Islet precursor cell (in vitro differentiated cells): ENCODE measurements around the gene GVQW3.
A peak's percentile ranks its signal among the peaks of the same experiment; 100 is the strongest.

ENCODE experiments used
- DNase-seq: peaks from one replicate; pipeline ENCODE4 v3.0.0-alpha.2; 2018

GVQW3 gene

GRCh38 chr11:76380977-76381719, at the start of gene GVQW3, which contains the start of gene THAP12:
Gene GVQW3, plus strand, starts transcription at chr11:76381323. Its CDS starts 506 bp downstream, at chr11:76381829.
Gene THAP12, minus strand, starts transcription at chr11:76381132. Its CDS starts 296 bp downstream, at chr11:76380836.
- DNase-seq = peak; percentile 98

GRCh38 chr11:76334826-76335389, 46.2 kb upstream of the GVQW3 start:
- no peak for DNase-seq

GRCh38 chr11:76335842-76336241, 45.3 kb upstream of the GVQW3 start:
- DNase-seq = no peak

- DNase-seq = no peak
Measured at GRCh38 chr11:76336597-76336996, 44.5 kb upstream of the GVQW3 start.

- no peak for DNase-seq
Measured at GRCh38 chr11:76337469-76337868, 43.7 kb upstream of the GVQW3 start.

- DNase-seq = no peak
Measured at GRCh38 chr11:76337923-76338322, 43.2 kb upstream of the GVQW3 start.

GRCh38 chr11:76339221-76339620, 41.9 kb upstream of the GVQW3 start:
- no peak for DNase-seq

- no peak for DNase-seq
Measured at GRCh38 chr11:76347466-76347865, 33.7 kb upstream of the GVQW3 start.

GRCh38 chr11:76348348-76348747, 32.8 kb upstream of the GVQW3 start:
- no peak for DNase-seq

- no peak for DNase-seq
Measured at GRCh38 chr11:76355172-76355571, 26.0 kb upstream of the GVQW3 start.

GRCh38 chr11:76361374-76361773, 19.7 kb upstream of the GVQW3 start:
- DNase-seq = no peak

GRCh38 chr11:76361776-76362175, 19.3 kb upstream of the GVQW3 start:
- no peak for DNase-seq

- DNase-seq = no peak
Measured at GRCh38 chr11:76362716-76363115, 18.4 kb upstream of the GVQW3 start.

- no peak for DNase-seq
Measured at GRCh38 chr11:76365038-76365679, 16.0 kb upstream of the GVQW3 start.

- DNase-seq = no peak
Measured at GRCh38 chr11:76368490-76368889, 12.6 kb upstream of the GVQW3 start.

GRCh38 chr11:76369406-76369805, 11.7 kb upstream of the GVQW3 start:
- DNase-seq = no peak

- no peak for DNase-seq
Measured at GRCh38 chr11:76371170-76371569, 10.0 kb upstream of the GVQW3 start.

GRCh38 chr11:76376746-76377558, 4.2 kb upstream of the GVQW3 start:
- DNase-seq = no peak

- DNase-seq = no peak
Measured at GRCh38 chr11:76379807-76380158, 1.3 kb upstream of the GVQW3 start.

GRCh38 chr11:76380159-76380976, 755 bp upstream of the GVQW3 start:
- peak; percentile 53 for DNase-seq

- no peak for DNase-seq
Measured at GRCh38 chr11:76382209-76382608, 1.1 kb downstream of the GVQW3 start.

GRCh38 chr11:76385903-76386302, 4.8 kb downstream of the GVQW3 start:
- DNase-seq = no peak
